Breast epithelium (tissue), 3 donors: Measurements from ENCODE around the gene FASTKD1.

Experiments used
- CTCF ChIP-seq, 3 donors: fragments of 450-650 bp; IDR thresholded peaks; one replicate each; pipeline ENCODE4 v1.5.1; 2016 to 2017; ENCODE audit warnings: antibody characterized with exemption in 3 of 3, mild to moderate bottlenecking in 3 of 3, moderate library complexity in 3 of 3
- POLR2A ChIP-seq: fragments of 450-650 bp; IDR thresholded peaks from one replicate; pipeline ENCODE4 v1.6.1; 2016; ENCODE audit warnings: antibody characterized with exemption, mild to moderate bottlenecking, moderate library complexity

- TF ChIP-seq CTCF (IDR thresholded peaks at IDR 0.05), result no peak
- no peak for TF ChIP-seq POLR2A
These were observed 5.4 kb upstream of the FASTKD1 start for GRCh38 chr2:169579044-169579443.
